Measurements from ENCODE around the gene PPP1R8. TPM values are rescaled to one million over a fixed set of nuclear protein-coding genes. Genes with fewer than 3 reads are reported as not detected.
A peak's percentile ranks its signal among the peaks of the same experiment; 100 is the strongest.
"Not testable (repeated sequence)": the region's sequence is repeated elsewhere in the genome, so short reads cannot be mapped to it uniquely, and the experiment has no call there.

PPP1R8 gene
- total RNA-seq, 1 donor from 2014 or later, result 7.1 TPM

DNA sequence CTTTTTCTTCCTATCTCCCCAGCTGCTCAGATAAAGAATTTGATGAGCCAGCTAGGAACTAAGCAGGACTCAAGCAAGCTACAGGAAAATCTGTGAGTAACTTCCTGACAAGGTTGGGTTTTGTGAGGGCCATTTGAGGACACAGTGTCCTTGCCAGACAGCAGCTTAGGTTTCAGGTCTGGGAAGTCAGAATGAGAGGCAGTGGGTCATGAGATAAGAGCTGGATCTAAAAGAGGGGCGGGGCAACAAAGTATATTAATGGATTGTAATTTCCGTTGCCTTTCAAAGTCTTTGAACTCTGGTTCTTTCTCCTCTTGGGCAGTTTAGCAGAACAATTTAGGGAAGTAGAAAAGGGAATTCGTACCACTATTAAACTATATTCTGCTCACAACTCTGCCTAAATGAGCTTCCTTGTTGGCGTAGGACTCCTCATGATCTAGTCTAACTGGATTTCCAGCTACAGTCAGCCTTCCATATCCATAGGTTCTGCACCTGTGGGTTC lies 41.0 kb upstream of the PPP1R8 start:
- H3K27ac ChIP-seq, result peak overlapping the region; percentile 24 to 53
- peaks cover 28 to 48% of the 10 kb centered on the region in 2 donors for H3K36me3 ChIP-seq
- intact Hi-C loops (cut with DNase I), result no loop called here
- no peak overlapping the region for H3K4me3 ChIP-seq
- H3K4me1 ChIP-seq, result peaks cover 0 to 12% of the 10 kb centered on the region in 2 donors
- H3K27me3 ChIP-seq, result no peaks in the 10 kb centered on the region
- DNase-seq (ENCODE audit: low spot score in 2 of 2), result no peak
- H3K9me3 ChIP-seq, result no peaks in the 10 kb centered on the region
- TF ChIP-seq, protein P1, sequence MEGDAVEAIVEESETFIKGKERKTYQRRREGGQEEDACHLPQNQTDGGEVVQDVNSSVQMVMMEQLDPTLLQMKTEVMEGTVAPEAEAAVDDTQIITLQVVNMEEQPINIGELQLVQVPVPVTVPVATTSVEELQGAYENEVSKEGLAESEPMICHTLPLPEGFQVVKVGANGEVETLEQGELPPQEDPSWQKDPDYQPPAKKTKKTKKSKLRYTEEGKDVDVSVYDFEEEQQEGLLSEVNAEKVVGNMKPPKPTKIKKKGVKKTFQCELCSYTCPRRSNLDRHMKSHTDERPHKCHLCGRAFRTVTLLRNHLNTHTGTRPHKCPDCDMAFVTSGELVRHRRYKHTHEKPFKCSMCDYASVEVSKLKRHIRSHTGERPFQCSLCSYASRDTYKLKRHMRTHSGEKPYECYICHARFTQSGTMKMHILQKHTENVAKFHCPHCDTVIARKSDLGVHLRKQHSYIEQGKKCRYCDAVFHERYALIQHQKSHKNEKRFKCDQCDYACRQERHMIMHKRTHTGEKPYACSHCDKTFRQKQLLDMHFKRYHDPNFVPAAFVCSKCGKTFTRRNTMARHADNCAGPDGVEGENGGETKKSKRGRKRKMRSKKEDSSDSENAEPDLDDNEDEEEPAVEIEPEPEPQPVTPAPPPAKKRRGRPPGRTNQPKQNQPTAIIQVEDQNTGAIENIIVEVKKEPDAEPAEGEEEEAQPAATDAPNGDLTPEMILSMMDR (IDR thresholded peaks at IDR 0.05), result no peak

DNA sequence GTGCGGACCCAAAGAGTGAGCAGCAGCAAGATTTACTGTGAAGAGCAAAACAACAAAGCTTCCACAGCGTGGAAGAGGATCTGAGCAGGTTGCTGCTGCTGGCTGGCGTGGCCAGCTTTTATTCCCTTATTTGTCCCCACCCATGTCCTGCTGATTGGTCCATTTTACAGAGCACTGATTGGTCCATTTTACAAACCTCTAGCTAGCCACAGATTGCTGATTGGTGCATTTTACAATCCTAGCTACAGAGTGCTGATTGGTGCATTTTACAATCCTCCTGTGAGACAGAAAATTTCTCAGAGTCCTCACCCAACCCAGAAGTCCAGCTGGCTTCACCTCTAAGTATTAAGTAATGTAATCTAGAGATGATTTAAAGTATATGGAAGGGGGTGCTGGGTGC lies 40.3 kb upstream of the PPP1R8 start:
- intact Hi-C loops (cut with DNase I); H3K4me1 ChIP-seq; H3K4me3 ChIP-seq; DNase-seq (ENCODE audit: low spot score in 2 of 2); H3K27me3 ChIP-seq; H3K9me3 ChIP-seq: not testable (repeated sequence)
- Histone ChIP-seq H3K27ac (peak overlapping the region; percentile 24 to 53), H3K36me3 (peaks cover 35 to 55% of the 10 kb centered on the region in 2 donors)

DNA sequence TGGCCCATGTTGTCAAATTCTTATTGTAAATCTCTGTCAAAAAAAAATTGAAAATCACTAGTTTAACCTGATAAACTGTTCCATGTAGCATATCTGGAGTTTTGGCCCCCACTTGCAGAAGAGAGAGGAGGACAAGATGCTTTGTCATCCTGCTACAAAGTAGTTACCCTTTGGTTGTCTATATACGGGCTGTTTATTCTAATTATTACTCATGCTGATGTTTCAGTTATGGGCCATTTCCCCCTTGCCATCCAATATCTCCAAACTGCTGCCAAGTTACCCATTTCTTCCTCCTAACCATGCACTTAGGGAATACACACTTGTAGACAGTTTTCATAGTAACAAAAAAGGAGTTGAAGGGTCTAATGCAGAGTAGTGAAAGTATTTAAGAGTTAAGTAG lies 35.0 kb upstream of the PPP1R8 start:
- TF ChIP-seq, protein P1 (IDR thresholded peaks at IDR 0.05), result no peak
- Histone ChIP-seq H3K36me3 (peaks cover 68 to 84% of the 10 kb centered on the region in 2 donors), H3K9me3 (no peaks in the 10 kb centered on the region), H3K27me3 (no peaks in the 10 kb centered on the region), H3K4me1 (no peaks in the 10 kb centered on the region), H3K4me3 (no peak overlapping the region), H3K27ac (no peak overlapping the region)
- no peak for DNase-seq (ENCODE audit: low spot score in 2 of 2)
- intact Hi-C loops (cut with DNase I), result no loop called here

DNA sequence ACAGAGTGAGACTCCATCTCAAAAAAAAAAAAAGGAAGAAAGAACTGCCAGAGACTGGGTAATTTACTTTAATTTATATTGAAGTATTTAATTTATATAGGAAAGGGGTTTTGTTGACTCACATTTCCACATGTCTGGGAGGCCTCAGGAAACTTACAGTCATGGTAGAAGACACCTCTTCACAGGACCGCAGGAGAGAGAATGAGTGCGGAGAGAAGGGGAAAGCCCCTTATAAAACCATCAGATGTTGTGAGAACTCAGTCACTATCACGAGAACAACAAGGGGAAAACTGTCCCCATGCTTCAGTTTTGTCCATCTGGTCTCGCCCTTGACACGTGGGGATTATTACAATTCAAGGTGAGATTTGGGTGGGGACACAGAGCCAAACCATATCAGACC lies 25.8 kb upstream of the PPP1R8 start:
- Histone ChIP-seq H3K36me3 (peaks cover 52 to 59% of the 10 kb centered on the region in 2 donors), H3K4me1 (no peaks in the 10 kb centered on the region), H3K27me3 (no peaks in the 10 kb centered on the region), H3K9me3 (no peaks in the 10 kb centered on the region), H3K4me3 (no peak overlapping the region), H3K27ac (no peak overlapping the region)
- DNase-seq (ENCODE audit: low spot score in 2 of 2), result no peak
- TF ChIP-seq, protein P1 (IDR thresholded peaks at IDR 0.05), result no peak
- intact Hi-C loops (cut with DNase I), result no loop called here

DNA sequence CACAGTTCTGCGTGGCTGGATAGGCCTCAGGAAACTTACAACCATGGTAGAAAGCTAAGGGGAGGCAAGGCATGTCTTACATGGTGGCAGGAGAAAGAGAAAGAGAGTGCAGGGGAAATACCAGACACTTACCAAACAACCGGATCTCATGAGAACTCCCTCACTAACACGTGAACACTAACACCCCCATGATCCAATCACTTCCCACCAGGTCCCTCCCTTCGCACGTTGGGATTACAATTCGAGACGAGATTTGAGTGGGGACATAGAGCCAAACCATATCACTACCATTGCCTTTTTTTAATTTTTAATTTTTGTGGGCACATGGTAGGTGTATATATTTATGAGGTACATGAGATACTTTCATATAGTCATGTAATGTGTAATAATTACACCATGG lies 23.8 kb upstream of the PPP1R8 start:
- H3K9me3 ChIP-seq, result no peaks in the 10 kb centered on the region
- no peaks in the 10 kb centered on the region for H3K27me3 ChIP-seq
- TF ChIP-seq, protein P1 (IDR thresholded peaks at IDR 0.05), result no peak
- peaks cover 33 to 58% of the 10 kb centered on the region in 2 donors for H3K36me3 ChIP-seq
- no peak overlapping the region for H3K27ac ChIP-seq
- intact Hi-C loops (cut with DNase I), result no loop called here
- no peaks in the 10 kb centered on the region for H3K4me1 ChIP-seq
- H3K4me3 ChIP-seq, result no peak overlapping the region
- no peak for DNase-seq (ENCODE audit: low spot score in 2 of 2)

DNA sequence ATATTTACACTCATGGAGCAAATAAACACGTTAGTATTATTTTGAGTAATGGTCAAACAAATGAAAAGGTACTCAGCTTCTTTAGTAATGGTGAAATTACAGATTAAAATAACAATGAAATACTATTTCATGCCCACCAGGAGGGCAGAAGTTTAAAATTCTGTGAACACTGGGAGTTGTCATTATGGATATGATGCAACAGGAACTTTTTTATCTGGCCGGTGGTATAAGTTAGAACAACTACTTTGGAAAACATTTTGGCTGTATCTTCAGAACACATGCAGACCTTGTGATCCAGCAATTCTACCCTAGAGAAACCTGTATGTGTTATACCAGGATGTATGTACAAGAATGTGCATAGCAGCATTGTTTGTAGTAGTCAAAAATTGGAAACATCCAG lies 23.2 kb upstream of the PPP1R8 start:
- H3K27ac ChIP-seq, result no peak overlapping the region
- no peak overlapping the region for H3K4me3 ChIP-seq
- intact Hi-C loops (cut with DNase I), result no loop called here
- H3K4me1 ChIP-seq, result no peaks in the 10 kb centered on the region
- peaks cover 33 to 58% of the 10 kb centered on the region in 2 donors for H3K36me3 ChIP-seq
- DNase-seq (ENCODE audit: low spot score in 2 of 2), result no peak
- no peaks in the 10 kb centered on the region for H3K27me3 ChIP-seq
- H3K9me3 ChIP-seq, result no peaks in the 10 kb centered on the region
- TF ChIP-seq, protein P1 (IDR thresholded peaks at IDR 0.05), result no peak

DNA sequence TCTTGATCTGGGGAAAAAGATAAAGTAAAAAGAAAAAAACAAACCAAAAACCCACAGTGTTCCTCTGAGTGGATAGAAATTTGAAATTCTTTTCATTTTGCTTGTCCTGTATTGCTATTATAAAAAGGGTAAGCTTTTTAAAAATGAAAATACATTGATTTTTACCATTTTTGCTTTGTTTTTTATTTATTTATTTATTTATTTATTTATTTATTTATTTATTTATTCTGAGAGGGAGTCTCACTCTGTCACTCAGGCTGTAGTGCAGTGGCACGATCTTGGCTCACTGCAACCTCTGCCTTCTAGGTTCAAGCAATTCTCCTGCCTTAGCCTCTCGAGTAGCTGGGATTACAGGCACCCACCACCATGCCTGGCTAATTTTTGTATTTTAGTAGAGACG lies 22.5 kb upstream of the PPP1R8 start:
- intact Hi-C loops (cut with DNase I); DNase-seq (ENCODE audit: low spot score in 2 of 2); H3K9me3 ChIP-seq; H3K27me3 ChIP-seq; H3K4me3 ChIP-seq; H3K4me1 ChIP-seq; H3K27ac ChIP-seq: not testable (repeated sequence)
- H3K36me3 ChIP-seq, result peaks cover 36 to 60% of the 10 kb centered on the region in 2 donors

All from ascending aorta (tissue), 2 donors.